DMS79 treated with DMSO at 0.1 percent for 48 hours (cell line): ENCODE data around the gene CAPN15.

ENCODE experiments used
- DNase-seq: peaks from one replicate; lab custom pipeline; 2025; lab: John Stamatoyannopoulos, UW

CAPN15 gene

GRCh38 chr16:546909-547770 lies 19.6 kb downstream of the CAPN15 start:
- DNase-seq: no peak

- no peak for DNase-seq
Measured at GRCh38 chr16:548586-548985, 21.1 kb downstream of the CAPN15 start.

GRCh38 chr16:549544-550263 lies 22.2 kb downstream of the CAPN15 start:
- DNase-seq: no peak

GRCh38 chr16:551210-551609 lies 23.7 kb downstream of the CAPN15 start:
- DNase-seq: no peak

GRCh38 chr16:552171-552570 lies 24.7 kb downstream of the CAPN15 start:
- no peak for DNase-seq

GRCh38 chr16:553601-554296 lies 26.2 kb downstream of the CAPN15 start:
- no peak for DNase-seq

- no peak for DNase-seq
Measured at GRCh38 chr16:554297-554621, 26.7 kb downstream of the CAPN15 start.

GRCh38 chr16:554640-555365 lies 27.3 kb downstream of the CAPN15 start:
- no peak for DNase-seq

GRCh38 chr16:555528-556473 lies 28.3 kb downstream of the CAPN15 start:
- DNase-seq: no peak

GRCh38 chr16:556474-557173 lies 29.1 kb downstream of the CAPN15 start:
- DNase-seq: no peak

GRCh38 chr16:557463-558297 lies 30.2 kb downstream of the CAPN15 start:
- no peak for DNase-seq

- no peak for DNase-seq
Measured at GRCh38 chr16:558298-559020, 30.9 kb downstream of the CAPN15 start.

GRCh38 chr16:559021-559380 lies 31.5 kb downstream of the CAPN15 start:
- no peak for DNase-seq

- DNase-seq: no peak
Measured at GRCh38 chr16:559411-560203, 32.1 kb downstream of the CAPN15 start.

GRCh38 chr16:560204-560700 lies 32.7 kb downstream of the CAPN15 start, which contains the start of gene PRR35:
PRR35 (plus strand) TSS chr16:560394; CDS start chr16:563295, 2,901 bp downstream.
- DNase-seq: no peak

- DNase-seq: no peak
Measured at GRCh38 chr16:560701-561412, 33.3 kb downstream of the CAPN15 start.

- no peak for DNase-seq
Measured at GRCh38 chr16:561413-561794, 33.9 kb downstream of the CAPN15 start.
